Smooth muscle cell (in vitro differentiated cells): ENCODE data around the gene OXTR. TPM values are rescaled to one million over a fixed set of nuclear protein-coding genes. Genes with fewer than 3 reads are reported as not detected.

Experiments used
- DNase-seq: peaks from one replicate; lab custom pipeline; 2025; ENCODE audit not compliant: unreplicated experiment; lab: John Stamatoyannopoulos, UW
- H2AFZ ChIP-seq: fragments of 200-600 bp; sonication (generic); 2 replicates; pipeline ENCODE4 v1.6.0; 2016; ENCODE audit warnings: antibody characterized with exemption, low read depth, mild to moderate bottlenecking
- H3F3A ChIP-seq: fragments of 200-600 bp; sonication (generic); 2 replicates; pipeline ENCODE4 v1.6.0; 2017; ENCODE audit warnings: antibody characterized with exemption, low read depth
- H3K27ac ChIP-seq: fragments of 200-600 bp; sonication (generic); 2 replicates; pipeline ENCODE4 v1.5.1; 2016; ENCODE audit warnings: low read depth, mild to moderate bottlenecking
- H3K27me3 ChIP-seq: fragments of 200-600 bp; sonication (generic); 2 replicates; pipeline ENCODE4 v1.6.1; 2016; ENCODE audit warnings: low read depth, mild to moderate bottlenecking
- H3K36me3 ChIP-seq: fragments of 200-600 bp; sonication (generic); 2 replicates; pipeline ENCODE4 v1.5.1; 2016; ENCODE audit warnings: low read depth
- H3K4me1 ChIP-seq: fragments of 200-600 bp; sonication (generic); 2 replicates; pipeline ENCODE4 v1.5.1; 2016; ENCODE audit warnings: low read depth
- H3K4me2 ChIP-seq: fragments of 200-600 bp; sonication (generic); 2 replicates; pipeline ENCODE4 v1.6.0; 2016; ENCODE audit warnings: mild to moderate bottlenecking
- H3K4me3 ChIP-seq: fragments of 200-600 bp; sonication (generic); 2 replicates; pipeline ENCODE4 v1.5.1; 2016; ENCODE audit warnings: mild to moderate bottlenecking
- H3K79me2 ChIP-seq: fragments of 200-600 bp; sonication (generic); 2 replicates; pipeline ENCODE4 v1.6.0; 2016; ENCODE audit warnings: low read depth, mild to moderate bottlenecking
- H3K9ac ChIP-seq: fragments of 200-600 bp; sonication (generic); 2 replicates; pipeline ENCODE4 v1.6.0; 2016; ENCODE audit warnings: low read depth
- H3K9me3 ChIP-seq: fragments of 200-600 bp; sonication (generic); replicated peaks from 2 replicates; pipeline ENCODE4 v1.5.1; 2016; ENCODE audit warnings: low read depth
- H4K20me1 ChIP-seq: fragments of 200-600 bp; sonication (generic); 2 replicates; pipeline ENCODE4 v1.6.0; 2016; ENCODE audit warnings: low read depth
- WGBS: methylation state at CpG from one replicate; pipeline ENCODE4 v1.1.7; 2016; ENCODE audit warnings: low lambda C conversion rate; 5-methylcytosine and 5-hydroxymethylcytosine counted together
- polyA plus RNA-seq: library from polyadenylated mRNA; unstranded; fragments of >200 nt; fragmentation: Nextera tagmentation; extraction: Ambion mirVana; gene quantifications from 2 replicates; pipeline ENCODE4 v1.2.1, GENCODE V29; 2016
- total RNA-seq: library from RNA; depleted of rRNA; stranded (reverse); fragments of >200 nt; gene quantifications from 2 replicates; pipeline ENCODE4 v1.2.3, GENCODE V29; 2014
- TF ChIP-seq, protein P1 (sequence below): fragments of 200-600 bp; sonication (generic); IDR thresholded peaks from 2 replicates; pipeline ENCODE4 v1.5.1; 2017; ENCODE audit warnings: borderline replicate concordance, mild to moderate bottlenecking, antibody characterized with exemption; ENCODE audit not compliant: insufficient read depth, poor library complexity, severe bottlenecking

The OXTR gene
- total and polyA plus RNA-seq, 2 experiments from 2014 or later: 0.54 to 1.1 TPM

DNA sequence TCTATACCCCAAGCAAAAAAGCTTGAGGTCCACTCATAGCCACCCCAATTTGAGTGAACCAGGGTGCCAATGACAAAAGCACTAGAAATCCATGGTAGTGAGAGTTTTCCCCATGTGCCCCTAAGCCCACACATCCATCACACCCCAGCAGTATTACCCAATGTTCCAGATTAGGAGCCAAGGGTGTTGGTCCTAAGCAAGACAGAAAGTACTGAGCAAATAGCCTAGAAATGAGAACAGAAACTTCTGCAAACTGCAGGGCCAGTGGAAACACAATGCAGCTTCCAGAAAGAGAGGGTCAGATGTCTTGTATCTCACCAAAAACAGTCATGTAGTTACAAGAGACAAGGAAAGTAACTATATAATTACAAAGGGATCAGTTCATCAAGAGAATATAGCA lies 10.9 kb upstream of the OXTR start:
- no peak for DNase-seq
- Histone ChIP-seq H3K27ac (no peak overlapping the region), H3K4me2 (no peak overlapping the region), H2AFZ (no peak overlapping the region), H3K79me2 (no peaks in the 10 kb centered on the region), H3K9me3 (no peaks in the 10 kb centered on the region), H3K4me3 (no peak overlapping the region), H3K9ac (no peak overlapping the region), H4K20me1 (no peaks in the 10 kb centered on the region), H3K27me3 (peaks cover 3% of the 10 kb centered on the region), H3K4me1 (no peaks in the 10 kb centered on the region), H3K36me3 (no peaks in the 10 kb centered on the region), H3F3A (no peaks in the 10 kb centered on the region)
- TF ChIP-seq, protein P1, sequence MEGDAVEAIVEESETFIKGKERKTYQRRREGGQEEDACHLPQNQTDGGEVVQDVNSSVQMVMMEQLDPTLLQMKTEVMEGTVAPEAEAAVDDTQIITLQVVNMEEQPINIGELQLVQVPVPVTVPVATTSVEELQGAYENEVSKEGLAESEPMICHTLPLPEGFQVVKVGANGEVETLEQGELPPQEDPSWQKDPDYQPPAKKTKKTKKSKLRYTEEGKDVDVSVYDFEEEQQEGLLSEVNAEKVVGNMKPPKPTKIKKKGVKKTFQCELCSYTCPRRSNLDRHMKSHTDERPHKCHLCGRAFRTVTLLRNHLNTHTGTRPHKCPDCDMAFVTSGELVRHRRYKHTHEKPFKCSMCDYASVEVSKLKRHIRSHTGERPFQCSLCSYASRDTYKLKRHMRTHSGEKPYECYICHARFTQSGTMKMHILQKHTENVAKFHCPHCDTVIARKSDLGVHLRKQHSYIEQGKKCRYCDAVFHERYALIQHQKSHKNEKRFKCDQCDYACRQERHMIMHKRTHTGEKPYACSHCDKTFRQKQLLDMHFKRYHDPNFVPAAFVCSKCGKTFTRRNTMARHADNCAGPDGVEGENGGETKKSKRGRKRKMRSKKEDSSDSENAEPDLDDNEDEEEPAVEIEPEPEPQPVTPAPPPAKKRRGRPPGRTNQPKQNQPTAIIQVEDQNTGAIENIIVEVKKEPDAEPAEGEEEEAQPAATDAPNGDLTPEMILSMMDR: no peak

GRCh38 chr3:8778475-8778874 lies 9.1 kb upstream of the OXTR start:
- H3F3A ChIP-seq: no peaks in the 10 kb centered on the region
- H3K79me2 ChIP-seq: no peaks in the 10 kb centered on the region
- no peaks in the 10 kb centered on the region for H3K36me3 ChIP-seq
- no peak overlapping the region for H3K9ac ChIP-seq
- no peak for DNase-seq
- no peak overlapping the region for H3K4me2 ChIP-seq
- no peak overlapping the region for H3K27ac ChIP-seq
- no peak overlapping the region for H2AFZ ChIP-seq
- H3K9me3 ChIP-seq: no peaks in the 10 kb centered on the region
- no peaks in the 10 kb centered on the region for H3K4me1 ChIP-seq
- H4K20me1 ChIP-seq: no peaks in the 10 kb centered on the region
- peaks cover 3% of the 10 kb centered on the region for H3K27me3 ChIP-seq
- 80% methylated on average over 5 of the region's 5 CpGs for WGBS
- TF ChIP-seq, protein P1: no peak
- H3K4me3 ChIP-seq: no peak overlapping the region

DNA sequence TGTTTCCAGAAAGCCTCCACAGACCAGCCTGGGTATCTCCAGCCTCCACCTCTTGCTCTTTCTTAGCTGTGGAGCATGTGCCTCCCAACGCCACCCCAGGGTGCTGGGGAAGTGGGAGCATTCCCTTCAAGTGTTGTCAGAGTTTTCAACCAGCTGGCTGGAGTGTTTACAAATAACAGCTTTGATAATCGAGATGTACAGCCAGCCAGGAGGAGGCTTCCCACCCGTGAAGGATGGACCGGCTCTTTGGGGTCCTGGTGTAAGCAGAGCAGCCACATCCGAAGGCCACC lies 8.5 kb upstream of the OXTR start:
- no peak for DNase-seq
- H3K4me1 ChIP-seq: no peaks in the 10 kb centered on the region
- H3K27me3 ChIP-seq: peaks cover 3% of the 10 kb centered on the region
- H4K20me1 ChIP-seq: no peaks in the 10 kb centered on the region
- no peak overlapping the region for H3K4me3 ChIP-seq
- H3K36me3 ChIP-seq: no peaks in the 10 kb centered on the region
- no peaks in the 10 kb centered on the region for H3K79me2 ChIP-seq
- no peak overlapping the region for H3K4me2 ChIP-seq
- TF ChIP-seq, protein P1: no peak
- no peak overlapping the region for H2AFZ ChIP-seq
- no peak overlapping the region for H3K9ac ChIP-seq
- WGBS: 90% methylated on average over 5 of the region's 5 CpGs
- H3K27ac ChIP-seq: no peak overlapping the region
- H3K9me3 ChIP-seq: no peaks in the 10 kb centered on the region
- no peaks in the 10 kb centered on the region for H3F3A ChIP-seq

GRCh38 chr3:8777201-8777977 lies 8.0 kb upstream of the OXTR start:
- H3K27ac ChIP-seq: no peak overlapping the region
- 95% methylated on average over 5 of the region's 5 CpGs for WGBS

More at GRCh38 chr3:8777201-8777977, 8.0 kb upstream of the OXTR start:
- no peaks in the 10 kb centered on the region for H3K36me3 ChIP-seq
- no peaks in the 10 kb centered on the region for H3K4me1 ChIP-seq
- H3K4me3 ChIP-seq: no peak overlapping the region
- no peaks in the 10 kb centered on the region for H3K9me3 ChIP-seq
- H4K20me1 ChIP-seq: no peaks in the 10 kb centered on the region
- H3K9ac ChIP-seq: no peak overlapping the region
- H3F3A ChIP-seq: no peaks in the 10 kb centered on the region
- no peak for DNase-seq
- H3K27me3 ChIP-seq: peaks cover 3% of the 10 kb centered on the region
- no peak overlapping the region for H2AFZ ChIP-seq
- TF ChIP-seq, protein P1: no peak
- H3K4me2 ChIP-seq: no peak overlapping the region
- no peaks in the 10 kb centered on the region for H3K79me2 ChIP-seq
